ENCODE results near the gene CNTNAP2.

DNA sequence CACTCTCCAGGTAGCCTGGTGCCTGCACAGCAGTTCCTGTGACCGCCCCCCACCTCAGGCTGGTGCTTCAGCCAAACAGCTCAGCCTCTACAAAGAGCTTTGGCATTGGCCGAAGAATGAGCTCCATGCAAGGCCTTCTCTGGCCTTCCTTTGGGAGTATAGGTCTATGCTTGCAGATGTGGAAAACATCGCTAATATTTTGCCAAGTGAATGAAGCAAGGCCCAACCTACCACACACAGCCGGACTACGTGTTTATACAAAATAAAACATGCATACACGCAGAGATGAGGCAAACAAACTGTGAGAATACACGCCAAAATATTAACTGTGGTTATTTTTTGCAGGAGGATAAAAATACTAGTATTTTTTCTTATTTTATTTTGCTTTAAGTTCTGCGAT, 2057.8 kb downstream of the CNTNAP2 start:
- TF ChIP-seq, protein P1, sequence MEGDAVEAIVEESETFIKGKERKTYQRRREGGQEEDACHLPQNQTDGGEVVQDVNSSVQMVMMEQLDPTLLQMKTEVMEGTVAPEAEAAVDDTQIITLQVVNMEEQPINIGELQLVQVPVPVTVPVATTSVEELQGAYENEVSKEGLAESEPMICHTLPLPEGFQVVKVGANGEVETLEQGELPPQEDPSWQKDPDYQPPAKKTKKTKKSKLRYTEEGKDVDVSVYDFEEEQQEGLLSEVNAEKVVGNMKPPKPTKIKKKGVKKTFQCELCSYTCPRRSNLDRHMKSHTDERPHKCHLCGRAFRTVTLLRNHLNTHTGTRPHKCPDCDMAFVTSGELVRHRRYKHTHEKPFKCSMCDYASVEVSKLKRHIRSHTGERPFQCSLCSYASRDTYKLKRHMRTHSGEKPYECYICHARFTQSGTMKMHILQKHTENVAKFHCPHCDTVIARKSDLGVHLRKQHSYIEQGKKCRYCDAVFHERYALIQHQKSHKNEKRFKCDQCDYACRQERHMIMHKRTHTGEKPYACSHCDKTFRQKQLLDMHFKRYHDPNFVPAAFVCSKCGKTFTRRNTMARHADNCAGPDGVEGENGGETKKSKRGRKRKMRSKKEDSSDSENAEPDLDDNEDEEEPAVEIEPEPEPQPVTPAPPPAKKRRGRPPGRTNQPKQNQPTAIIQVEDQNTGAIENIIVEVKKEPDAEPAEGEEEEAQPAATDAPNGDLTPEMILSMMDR (IDR thresholded peaks at IDR 0.05) = no peak
- TF ChIP-seq POLR2A (IDR thresholded peaks at IDR 0.05) = no peak
